ENCODE data around the gene CRISPLD2. TPM values are rescaled to one million over a fixed set of nuclear protein-coding genes. Genes with fewer than 3 reads are reported as not detected.

Gene CRISPLD2
- total and polyA plus RNA-seq, 8 donors = 13.8 to 106 (median 24.9) TPM

DNA sequence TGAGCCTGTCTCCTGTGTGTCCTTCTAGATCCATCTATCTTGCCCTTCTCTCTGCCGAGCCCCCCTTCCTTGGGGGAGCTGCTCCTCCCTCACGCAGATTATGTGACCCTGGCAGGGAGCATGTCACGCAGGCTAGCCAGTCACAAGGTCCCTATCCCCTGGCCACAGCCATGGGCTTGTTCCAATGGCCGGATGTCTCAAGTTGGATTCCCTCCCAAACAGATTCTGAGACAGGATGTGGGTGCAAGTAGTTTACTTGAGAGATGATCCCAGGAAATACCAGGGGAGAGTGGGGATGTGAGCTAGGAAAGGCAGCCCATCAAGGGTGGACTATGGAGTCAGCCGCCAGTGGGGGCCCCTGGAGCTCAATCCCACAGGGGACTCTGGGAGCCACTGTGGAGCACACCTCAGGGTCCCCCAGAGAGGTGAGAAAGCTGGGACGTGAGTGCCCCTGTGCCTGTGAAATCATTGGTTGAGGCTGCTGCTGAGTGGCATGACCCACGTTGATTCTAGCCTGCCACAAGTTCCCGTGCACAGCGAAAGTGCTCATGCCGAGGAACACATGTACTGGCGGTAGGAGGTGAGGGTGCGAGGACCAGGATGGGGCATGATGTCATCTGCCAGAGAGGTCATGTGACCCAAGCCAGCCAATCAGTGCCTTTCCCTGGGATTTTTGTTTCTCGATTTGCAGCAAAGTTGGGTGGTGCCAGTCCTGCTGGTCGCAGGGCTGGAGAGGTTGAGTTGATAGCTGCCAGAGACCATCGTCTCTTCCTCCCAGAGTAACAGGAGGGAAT lies 6.4 kb upstream of the CRISPLD2 start:
- intact Hi-C loops (cut with DNase I) = no loop called here
- no peak overlapping the region for H3K27ac ChIP-seq
- H3K36me3 ChIP-seq = no peaks in the 10 kb centered on the region

DNA sequence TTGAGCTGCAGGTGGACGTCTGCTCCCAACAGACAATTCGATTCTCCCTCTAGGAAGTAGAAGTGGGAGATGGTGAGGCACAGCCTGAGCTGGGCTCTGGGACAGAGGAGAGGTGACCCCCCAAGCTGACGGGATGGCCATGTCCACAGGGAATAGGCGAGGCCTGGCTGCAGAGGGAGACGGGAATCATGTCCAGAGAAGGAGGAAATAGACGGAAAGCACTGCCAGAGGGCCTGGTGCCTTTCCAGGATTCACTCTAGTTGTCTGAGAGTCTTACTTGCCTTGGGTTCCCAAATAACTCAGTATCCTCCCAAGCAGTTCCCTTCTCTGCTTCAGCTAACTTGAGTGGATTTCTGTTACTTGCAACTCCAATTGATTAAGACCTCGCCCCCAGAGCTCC lies 4.3 kb upstream of the CRISPLD2 start:
- H3K9me3 ChIP-seq = no peaks in the 10 kb centered on the region
- DNase-seq (peak in 1 of 4 donors; percentile 21), ATAC-seq (no peak)
- H3K4me3 ChIP-seq = no peak overlapping the region
- intact Hi-C loops (cut with DNase I) = no loop called here
- TF ChIP-seq, protein P1, sequence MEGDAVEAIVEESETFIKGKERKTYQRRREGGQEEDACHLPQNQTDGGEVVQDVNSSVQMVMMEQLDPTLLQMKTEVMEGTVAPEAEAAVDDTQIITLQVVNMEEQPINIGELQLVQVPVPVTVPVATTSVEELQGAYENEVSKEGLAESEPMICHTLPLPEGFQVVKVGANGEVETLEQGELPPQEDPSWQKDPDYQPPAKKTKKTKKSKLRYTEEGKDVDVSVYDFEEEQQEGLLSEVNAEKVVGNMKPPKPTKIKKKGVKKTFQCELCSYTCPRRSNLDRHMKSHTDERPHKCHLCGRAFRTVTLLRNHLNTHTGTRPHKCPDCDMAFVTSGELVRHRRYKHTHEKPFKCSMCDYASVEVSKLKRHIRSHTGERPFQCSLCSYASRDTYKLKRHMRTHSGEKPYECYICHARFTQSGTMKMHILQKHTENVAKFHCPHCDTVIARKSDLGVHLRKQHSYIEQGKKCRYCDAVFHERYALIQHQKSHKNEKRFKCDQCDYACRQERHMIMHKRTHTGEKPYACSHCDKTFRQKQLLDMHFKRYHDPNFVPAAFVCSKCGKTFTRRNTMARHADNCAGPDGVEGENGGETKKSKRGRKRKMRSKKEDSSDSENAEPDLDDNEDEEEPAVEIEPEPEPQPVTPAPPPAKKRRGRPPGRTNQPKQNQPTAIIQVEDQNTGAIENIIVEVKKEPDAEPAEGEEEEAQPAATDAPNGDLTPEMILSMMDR (IDR thresholded peaks at IDR 0.05) = no peak
- no peaks in the 10 kb centered on the region for H3K36me3 ChIP-seq
- H3K27me3 ChIP-seq = peaks cover 0 to 21% of the 10 kb centered on the region in 2 donors
- H3K27ac ChIP-seq = no peak overlapping the region
- H3K4me1 ChIP-seq = peaks cover 0 to 40% of the 10 kb centered on the region in 2 donors

More for the DNA sequence above, 6.4 kb upstream of the CRISPLD2 start:
- no peaks in the 10 kb centered on the region for H3K9me3 ChIP-seq
- H3K27me3 ChIP-seq = peaks cover 0 to 4% of the 10 kb centered on the region in 2 donors
- ATAC-seq (no peak), DNase-seq (peak in 1 of 4 donors; percentile 31)
- H3K4me3 ChIP-seq = no peak overlapping the region
- peaks cover 0 to 43% of the 10 kb centered on the region in 2 donors for H3K4me1 ChIP-seq
- TF ChIP-seq, protein P1 (IDR thresholded peaks at IDR 0.05) = no peak

DNA sequence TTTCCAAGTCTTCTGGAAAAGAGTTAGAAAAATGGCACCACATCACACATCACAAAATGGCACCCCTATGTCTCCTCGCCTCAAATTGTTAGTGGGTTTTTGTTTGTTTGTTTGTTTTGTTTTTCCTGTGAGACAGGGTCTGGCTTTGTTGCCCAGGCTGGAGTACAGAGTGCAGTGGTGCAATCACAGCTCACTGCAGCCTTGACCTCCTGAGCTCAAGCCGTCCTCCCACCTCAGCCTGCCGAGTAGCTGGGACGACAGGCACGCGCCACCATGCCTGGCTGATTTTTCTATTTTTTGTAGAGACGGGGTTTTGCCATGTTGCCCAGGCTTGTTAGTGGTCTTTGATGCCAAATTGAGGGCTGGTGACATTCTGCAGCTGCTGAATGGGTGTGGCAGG lies 3.8 kb upstream of the CRISPLD2 start:
- ATAC-seq (no peak), DNase-seq (peak in 1 of 4 donors; percentile 36)
- intact Hi-C loops (cut with DNase I) = no loop called here
- Histone ChIP-seq H3K4me3 (no peak overlapping the region), H3K27me3 (peaks cover 0 to 26% of the 10 kb centered on the region in 2 donors), H3K27ac (no peak overlapping the region), H3K36me3 (no peaks in the 10 kb centered on the region), H3K4me1 (peaks cover 0 to 40% of the 10 kb centered on the region in 2 donors), H3K9me3 (no peaks in the 10 kb centered on the region)
- TF ChIP-seq, protein P1 (IDR thresholded peaks at IDR 0.05) = no peak

DNA sequence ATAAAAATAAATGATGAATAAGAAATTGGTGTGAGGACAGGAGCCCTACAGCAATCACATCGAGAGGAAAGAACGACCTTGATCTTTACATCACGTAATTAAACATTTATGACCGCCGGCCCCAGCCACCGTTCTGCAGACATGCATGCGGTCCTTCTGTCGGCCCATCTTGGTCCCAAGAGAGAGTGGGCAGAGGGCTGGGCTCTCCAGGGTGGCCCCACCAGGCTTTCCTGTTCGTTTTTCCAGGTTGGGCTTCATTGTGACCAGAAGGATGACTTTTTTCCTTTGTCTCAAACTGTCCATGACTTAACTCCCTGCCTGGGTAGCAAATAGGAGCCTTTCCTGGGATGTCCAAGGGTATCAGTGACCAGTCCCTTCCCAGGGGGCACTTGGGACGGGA lies 3.3 kb upstream of the CRISPLD2 start:
- H3K4me3 ChIP-seq = no peak overlapping the region
- peaks cover 0 to 36% of the 10 kb centered on the region in 2 donors for H3K4me1 ChIP-seq
- H3K27me3 ChIP-seq = peaks cover 0 to 31% of the 10 kb centered on the region in 2 donors
- H3K9me3 ChIP-seq = no peaks in the 10 kb centered on the region
- no peaks in the 10 kb centered on the region for H3K36me3 ChIP-seq
- ATAC-seq (no peak), DNase-seq (peak in 1 of 4 donors; percentile 35)
- intact Hi-C loops (cut with DNase I) = no loop called here
- no peak overlapping the region for H3K27ac ChIP-seq
- TF ChIP-seq, protein P1 (IDR thresholded peaks at IDR 0.05) = no peak

DNA sequence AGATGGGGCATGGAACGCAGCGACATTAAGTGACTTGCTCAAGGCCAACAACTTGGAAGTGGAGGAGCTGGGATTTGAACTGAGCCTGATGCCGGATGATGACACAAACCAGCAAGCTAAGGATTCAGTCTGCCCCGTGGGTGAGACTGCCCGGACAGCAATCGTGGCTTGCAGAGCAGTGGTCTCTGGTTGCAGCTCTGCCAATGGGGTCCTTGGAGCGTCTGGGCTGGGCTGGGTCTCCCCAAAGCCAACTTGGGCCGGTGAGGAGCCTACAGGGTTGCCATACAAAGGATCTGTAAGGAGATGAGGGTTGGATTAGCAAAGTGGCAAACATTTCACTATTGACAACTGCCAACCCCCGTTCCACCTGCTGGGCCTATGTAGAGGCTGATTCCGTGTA lies 2.6 kb upstream of the CRISPLD2 start:
- Histone ChIP-seq H3K27ac (no peak overlapping the region), H3K9me3 (no peaks in the 10 kb centered on the region), H3K27me3 (peaks cover 0 to 32% of the 10 kb centered on the region in 2 donors), H3K36me3 (no peaks in the 10 kb centered on the region), H3K4me3 (no peak overlapping the region), H3K4me1 (peaks cover 0 to 31% of the 10 kb centered on the region in 2 donors)
- intact Hi-C loops (cut with DNase I) = no loop called here
- no peak for ATAC-seq
- TF ChIP-seq, protein P1 (IDR thresholded peaks at IDR 0.05) = no peak
- DNase-seq = peak in 1 of 4 donors; percentile 31
